ENCODE results near the gene TBC1D25. TPM values are rescaled to one million over a fixed set of nuclear protein-coding genes. Genes with fewer than 3 reads are reported as not detected.
"Not testable (repeated sequence)": the region's sequence is repeated elsewhere in the genome, so short reads cannot be mapped to it uniquely, and the experiment has no call there.

The TBC1D25 gene
- polyA plus RNA-seq, 6 donors from 2014 or later, result 14.5 to 24.4 (median 21.2) TPM

DNA sequence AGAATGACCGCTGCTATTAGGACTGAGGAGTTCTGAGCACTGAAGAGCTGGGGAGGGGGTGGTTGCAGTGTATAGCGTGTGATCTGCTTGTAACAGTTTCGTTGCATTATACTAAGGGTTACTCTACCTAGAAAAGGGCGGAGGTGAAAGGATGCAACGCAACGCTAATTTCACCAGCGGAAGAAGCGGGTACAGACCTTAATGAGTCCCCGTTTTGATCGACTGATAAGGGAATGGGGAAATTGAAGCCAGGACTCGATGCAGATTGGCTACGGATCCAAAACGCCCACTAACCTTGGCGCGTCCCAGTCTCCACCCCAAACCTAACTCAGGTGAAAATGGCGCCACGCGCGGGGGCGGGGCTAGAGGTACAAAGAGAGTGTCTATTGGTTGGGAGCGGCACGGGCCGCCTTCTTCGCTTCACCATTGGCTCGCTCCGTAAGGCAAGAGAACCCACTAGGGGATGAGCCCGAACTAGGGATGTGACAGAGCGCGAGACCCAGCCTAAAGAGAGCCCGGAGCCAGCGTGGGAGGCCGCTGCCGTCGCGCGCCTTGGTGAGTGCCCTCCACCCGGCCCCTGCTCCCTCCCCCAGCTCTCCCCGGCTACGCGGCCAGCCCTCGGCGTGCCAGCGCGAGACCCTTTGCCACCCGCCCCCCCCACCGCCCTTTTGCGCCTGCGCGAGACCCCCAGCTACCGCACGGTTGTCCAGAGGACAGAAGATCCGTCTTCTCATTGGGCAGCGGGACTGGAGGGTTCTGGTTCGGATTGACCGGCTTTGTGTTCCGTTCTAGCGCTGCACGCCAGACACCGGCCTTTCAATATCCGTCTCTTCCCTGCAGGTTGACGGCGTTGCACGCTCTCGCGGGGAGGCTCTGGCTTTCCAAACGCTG, 17.9 kb upstream of the TBC1D25 start, which contains the start of gene EBP:
EBP (plus strand) TSS at position 456 of the 891 bp plus-strand sequence. CDS start 1,964 bp downstream, outside the sequence.
- H3K4me3 Mint-ChIP-seq, result peak within 1 kb of the TSS; percentile 80 to 99 (median 92)
- ATAC-seq (ENCODE audit: low read depth in 2 of 2) (peak; percentile 94), DNase-seq (peak; percentile 93)
- H3K4me1 Mint-ChIP-seq, result peaks cover 10 to 30% (median 17%) of the 10 kb centered on the region in 3 donors
- peak within 1 kb of the TSS; percentile 20 to 99 (median 94) for H3K27ac Mint-ChIP-seq
- peaks cover 0 to 5% (median 0%) of the 10 kb centered on the region in 7 donors for H3K9me3 Mint-ChIP-seq
- no peaks in the 10 kb centered on the region for H3K27me3 Mint-ChIP-seq
- H3K36me3 Mint-ChIP-seq, result peaks cover 0 to 2% of the 10 kb centered on the region in 2 donors

DNA sequence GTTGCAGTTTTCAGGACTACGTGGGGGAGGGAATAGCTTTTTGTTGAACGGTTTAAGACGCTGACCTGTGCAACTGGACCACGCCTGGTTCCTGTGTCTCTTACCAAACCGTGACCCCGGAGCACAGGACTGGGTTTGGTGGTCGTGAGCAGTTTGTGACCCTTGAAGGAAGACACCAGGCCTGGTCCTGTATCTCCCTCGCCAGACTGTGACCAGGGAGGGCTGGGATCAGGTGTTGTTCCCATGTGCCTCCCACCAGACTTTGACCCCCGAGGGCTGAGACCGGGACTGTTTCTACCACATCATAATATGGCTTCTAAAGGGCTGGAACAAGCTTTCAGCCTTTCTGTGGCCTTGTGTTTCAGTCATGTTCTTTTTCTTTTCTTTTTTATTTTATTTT, 17.2 kb upstream of the TBC1D25 start:
- ATAC-seq (ENCODE audit: low read depth in 2 of 2) (no peak), DNase-seq (no peak)
- Mint-ChIP-seq H3K36me3 (peaks cover 0 to 5% of the 10 kb centered on the region in 2 donors), H3K4me3 (peak overlapping the region; percentile 80 to 99 (median 92)), H3K4me1 (peaks cover 12 to 30% (median 17%) of the 10 kb centered on the region in 3 donors), H3K27me3 (no peaks in the 10 kb centered on the region), H3K27ac (peak overlapping the region in 3 of 6 donors; percentile 20 to 92 (median 70)), H3K9me3 (peaks cover 0 to 5% (median 0%) of the 10 kb centered on the region in 7 donors)

DNA sequence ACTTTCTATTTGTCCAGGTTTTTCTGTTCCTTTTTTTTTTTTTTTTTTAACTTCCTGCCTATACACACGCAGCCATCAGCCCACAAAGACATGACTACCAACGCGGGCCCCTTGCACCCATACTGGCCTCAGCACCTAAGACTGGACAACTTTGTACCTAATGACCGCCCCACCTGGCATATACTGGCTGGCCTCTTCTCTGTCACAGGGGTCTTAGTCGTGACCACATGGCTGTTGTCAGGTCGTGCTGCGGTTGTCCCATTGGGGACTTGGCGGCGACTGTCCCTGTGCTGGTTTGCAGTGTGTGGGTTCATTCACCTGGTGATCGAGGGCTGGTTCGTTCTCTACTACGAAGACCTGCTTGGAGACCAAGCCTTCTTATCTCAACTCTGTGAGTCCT, 15.8 kb upstream of the TBC1D25 start:
- Mint-ChIP-seq H3K36me3 (peaks cover 0 to 10% of the 10 kb centered on the region in 2 donors), H3K9me3 (peaks cover 0 to 5% (median 0%) of the 10 kb centered on the region in 7 donors), H3K4me3 (peak overlapping the region; percentile 32 to 83 (median 60)), H3K27ac (peak overlapping the region in 1 of 6 donors; percentile 61), H3K4me1 (peaks cover 12 to 30% (median 17%) of the 10 kb centered on the region in 3 donors), H3K27me3 (no peaks in the 10 kb centered on the region)
- DNase-seq, result no peak
- ATAC-seq (ENCODE audit: low read depth in 2 of 2), result no peak

DNA sequence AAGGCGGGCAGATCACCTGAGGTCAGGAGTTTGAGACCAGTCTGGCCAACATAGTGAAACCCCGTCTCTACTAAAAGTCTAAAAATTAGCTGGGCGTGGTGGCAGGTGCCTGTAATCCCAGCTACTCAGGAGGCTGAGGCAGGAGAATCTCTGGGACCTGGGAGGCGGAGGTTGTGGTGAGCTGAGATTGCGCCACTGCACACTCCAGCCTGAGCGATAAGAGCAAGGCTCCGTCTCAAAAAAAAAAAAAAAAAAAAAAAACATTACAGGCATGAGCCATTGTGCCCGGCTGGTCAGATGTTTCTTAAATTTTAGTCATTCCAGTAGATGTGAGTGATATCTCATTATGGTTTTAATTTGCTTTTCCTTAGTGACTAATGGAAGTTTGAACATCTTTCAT, 13.7 kb upstream of the TBC1D25 start:
- H3K4me3 Mint-ChIP-seq; H3K27ac Mint-ChIP-seq; H3K27me3 Mint-ChIP-seq; H3K9me3 Mint-ChIP-seq; ATAC-seq (ENCODE audit: low read depth in 2 of 2); DNase-seq: not testable (repeated sequence)
- Mint-ChIP-seq H3K36me3 (peaks cover 0 to 10% of the 10 kb centered on the region in 2 donors), H3K4me1 (peaks cover 6 to 20% (median 11%) of the 10 kb centered on the region in 3 donors)

DNA sequence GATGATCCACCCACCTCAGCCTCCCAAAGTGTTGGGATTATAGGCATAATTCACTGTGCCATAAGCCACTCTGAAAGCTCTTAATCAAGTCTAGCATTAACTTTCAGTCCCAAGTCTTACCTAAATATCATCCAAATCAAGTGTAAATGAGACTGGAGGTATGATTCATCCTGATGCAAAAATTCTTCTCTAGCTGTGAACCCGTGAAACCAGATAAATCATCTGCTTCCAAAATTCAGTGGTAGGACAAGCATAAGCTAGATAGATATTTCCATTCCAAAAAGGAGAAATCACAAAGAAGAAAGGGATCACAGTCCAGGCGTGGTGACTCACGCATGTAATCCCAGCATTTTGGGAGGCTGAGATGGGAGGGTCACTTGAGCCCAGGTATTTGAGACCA, 8.8 kb upstream of the TBC1D25 start:
- H3K9me3 Mint-ChIP-seq, result peaks cover 0 to 3% (median 0%) of the 10 kb centered on the region in 7 donors
- DNase-seq (no peak), ATAC-seq (ENCODE audit: low read depth in 2 of 2) (no peak)

DNA sequence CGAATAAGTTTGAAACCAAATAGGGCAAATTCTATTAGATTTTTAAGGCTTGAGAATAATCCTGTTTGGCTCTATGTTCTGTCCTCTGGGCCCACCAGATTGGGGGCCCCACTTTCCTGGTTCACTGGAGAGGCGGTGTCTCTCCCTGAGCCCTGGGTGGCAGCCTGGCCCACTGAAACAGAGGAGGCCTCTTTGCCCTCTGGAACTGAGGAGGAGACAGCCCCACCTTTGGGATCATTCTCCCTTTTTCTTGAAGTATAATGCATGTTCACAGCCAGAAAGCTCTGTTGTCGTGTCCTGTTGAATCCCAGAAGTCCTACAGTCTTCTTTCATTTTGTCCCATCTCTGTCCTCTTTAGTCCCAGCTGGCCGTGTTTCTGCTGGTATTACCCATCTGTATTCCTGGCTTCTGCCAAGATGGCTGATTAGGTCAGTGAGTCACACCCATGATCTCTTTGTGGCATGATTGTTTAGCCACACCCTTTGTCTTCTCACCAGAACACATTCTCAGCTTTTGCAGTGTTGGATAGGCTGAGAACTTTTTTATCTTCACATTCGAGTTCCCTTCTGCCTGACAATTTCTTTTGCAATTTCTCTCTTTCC, 8.1 kb upstream of the TBC1D25 start:
- Mint-ChIP-seq H3K4me1 (peaks cover 0 to 3% (median 0%) of the 10 kb centered on the region in 3 donors), H3K27me3 (no peaks in the 10 kb centered on the region), H3K4me3 (no peak overlapping the region), H3K27ac (peak overlapping the region in 1 of 6 donors; percentile 6), H3K36me3 (peaks cover 0 to 10% of the 10 kb centered on the region in 2 donors), H3K9me3 (peaks cover 0 to 3% (median 0%) of the 10 kb centered on the region in 7 donors)
- DNase-seq (no peak), ATAC-seq (ENCODE audit: low read depth in 2 of 2) (no peak)

More for the DNA sequence above, 8.8 kb upstream of the TBC1D25 start:
- Mint-ChIP-seq H3K36me3 (peaks cover 0 to 10% of the 10 kb centered on the region in 2 donors), H3K27ac (no peak overlapping the region), H3K4me1 (peaks cover 0 to 4% (median 0%) of the 10 kb centered on the region in 3 donors), H3K27me3 (no peaks in the 10 kb centered on the region), H3K4me3 (no peak overlapping the region)

DNA sequence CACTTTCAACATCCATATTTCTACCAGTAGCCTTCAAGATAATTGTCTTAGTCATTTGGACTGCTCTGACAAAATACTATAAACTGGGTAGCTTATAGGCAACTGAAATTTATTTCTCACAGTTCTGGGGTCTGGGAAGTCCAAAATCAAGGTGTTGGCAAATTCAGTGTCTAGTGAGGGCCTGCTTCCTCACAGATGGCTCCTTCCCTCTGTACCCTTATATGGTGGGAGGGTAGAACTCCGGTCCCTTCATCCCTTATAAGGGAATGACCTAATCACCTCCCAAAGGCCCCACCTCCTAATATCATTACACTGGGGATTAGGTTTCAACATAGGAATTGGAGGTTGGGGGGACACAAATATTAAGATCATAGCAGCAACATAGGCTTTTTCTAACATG, 7.4 kb upstream of the TBC1D25 start:
- H3K27me3 Mint-ChIP-seq, result no peaks in the 10 kb centered on the region
- H3K36me3 Mint-ChIP-seq, result peaks cover 0 to 6% of the 10 kb centered on the region in 2 donors
- no peak overlapping the region for H3K27ac Mint-ChIP-seq
- ATAC-seq (ENCODE audit: low read depth in 2 of 2) (no peak), DNase-seq (no peak)
- peaks cover 0 to 3% (median 0%) of the 10 kb centered on the region in 7 donors for H3K9me3 Mint-ChIP-seq
- no peaks in the 10 kb centered on the region for H3K4me1 Mint-ChIP-seq
- H3K4me3 Mint-ChIP-seq, result no peak overlapping the region

DNA sequence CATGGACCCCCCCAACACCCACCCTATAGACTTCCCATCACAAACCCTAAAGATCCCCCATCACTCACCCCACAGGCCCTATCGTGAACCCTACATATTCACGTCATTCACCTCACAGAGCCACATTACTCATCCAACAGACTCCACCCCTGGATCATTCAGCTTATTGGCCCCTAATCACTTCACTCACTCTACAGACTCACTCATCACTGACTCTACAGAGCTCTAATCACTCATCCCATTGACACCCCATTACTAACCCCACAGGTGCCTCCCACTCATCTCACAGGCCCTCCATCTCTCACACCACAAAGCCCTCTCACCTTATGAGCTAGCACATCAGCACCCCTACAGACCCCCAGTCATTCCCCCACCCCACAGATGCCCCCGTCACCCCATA, 6.3 kb upstream of the TBC1D25 start:
- Mint-ChIP-seq H3K4me3 (no peak overlapping the region), H3K9me3 (peaks cover 0 to 3% (median 0%) of the 10 kb centered on the region in 7 donors), H3K4me1 (no peaks in the 10 kb centered on the region), H3K36me3 (peaks cover 0 to 5% of the 10 kb centered on the region in 2 donors), H3K27ac (peak overlapping the region in 2 of 6 donors; percentile 47 to 76), H3K27me3 (no peaks in the 10 kb centered on the region)
- DNase-seq, result no peak
- no peak for ATAC-seq (ENCODE audit: low read depth in 2 of 2)

DNA sequence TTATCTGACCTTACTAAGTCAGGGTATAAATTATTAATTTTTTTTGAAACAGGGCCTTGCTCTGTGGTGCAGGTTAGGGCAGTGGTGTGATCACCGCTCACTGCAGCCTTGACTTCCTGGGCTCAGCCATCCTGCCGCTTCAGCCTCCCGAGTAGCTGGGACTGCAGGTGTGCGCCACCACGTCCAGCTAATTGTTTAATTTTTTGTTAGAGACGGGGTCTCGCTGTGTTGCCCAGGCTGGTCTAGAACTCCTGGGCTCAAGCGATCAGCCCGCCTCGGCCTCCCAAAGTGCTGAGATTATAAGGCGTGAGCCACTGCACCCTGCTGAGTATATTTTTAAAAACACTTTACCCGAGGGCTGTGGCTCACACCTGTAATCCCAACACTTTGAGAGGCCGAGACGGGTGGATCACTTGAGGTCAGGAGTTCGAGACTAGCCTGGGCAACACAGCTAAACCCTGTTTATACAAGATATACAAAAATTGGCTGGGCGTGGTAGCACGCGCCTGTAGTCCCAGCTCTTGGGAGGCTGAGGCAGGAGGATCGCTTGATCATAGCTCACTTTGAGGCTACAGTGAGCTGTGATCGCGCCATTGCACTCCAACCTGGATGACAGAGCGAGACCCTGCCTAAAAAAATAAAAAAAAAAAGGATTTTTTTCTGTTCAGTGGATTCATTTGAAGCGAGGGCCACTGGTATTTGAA, 721 bp upstream of the TBC1D25 start:
- Mint-ChIP-seq H3K36me3 (no peaks in the 10 kb centered on the region), H3K27me3 (no peaks in the 10 kb centered on the region), H3K9me3 (peaks cover 0 to 5% (median 0%) of the 10 kb centered on the region in 7 donors), H3K4me3 (peak overlapping the region; percentile 80 to 97 (median 91)), H3K27ac (peak overlapping the region; percentile 89 to 99 (median 97)), H3K4me1 (peaks cover 9 to 16% (median 14%) of the 10 kb centered on the region in 3 donors)
- DNase-seq, result no peak
- ATAC-seq (ENCODE audit: low read depth in 2 of 2), result no peak

DNA sequence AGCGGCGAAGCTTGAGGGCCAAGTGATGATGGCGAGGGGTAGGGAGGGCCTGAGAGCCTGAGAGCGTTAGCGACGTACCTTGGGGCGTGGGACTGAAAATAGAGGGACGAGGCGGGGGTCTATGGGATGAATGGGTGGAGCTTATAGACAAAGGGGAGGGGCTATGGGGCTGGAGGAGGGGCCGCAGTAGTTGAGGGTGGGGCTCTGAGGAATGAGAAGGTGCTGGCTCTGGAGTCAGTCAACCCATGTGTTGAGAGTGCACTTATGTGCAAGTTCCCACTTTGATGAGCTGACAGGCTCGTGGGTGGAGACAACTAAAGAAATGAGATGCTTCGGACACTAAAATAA, 488 bp downstream of the TBC1D25 start:
- H3K9me3 Mint-ChIP-seq, result peaks cover 0 to 5% (median 0%) of the 10 kb centered on the region in 7 donors
- DNase-seq (peak; percentile 63), ATAC-seq (ENCODE audit: low read depth in 2 of 2) (peak; percentile 51 to 55)
- no peaks in the 10 kb centered on the region for H3K27me3 Mint-ChIP-seq
- H3K4me3 Mint-ChIP-seq, result peak overlapping the region; percentile 80 to 97 (median 91)
- no peaks in the 10 kb centered on the region for H3K36me3 Mint-ChIP-seq
- peak overlapping the region; percentile 89 to 99 (median 97) for H3K27ac Mint-ChIP-seq
- H3K4me1 Mint-ChIP-seq, result peaks cover 9 to 16% (median 14%) of the 10 kb centered on the region in 3 donors

DNA sequence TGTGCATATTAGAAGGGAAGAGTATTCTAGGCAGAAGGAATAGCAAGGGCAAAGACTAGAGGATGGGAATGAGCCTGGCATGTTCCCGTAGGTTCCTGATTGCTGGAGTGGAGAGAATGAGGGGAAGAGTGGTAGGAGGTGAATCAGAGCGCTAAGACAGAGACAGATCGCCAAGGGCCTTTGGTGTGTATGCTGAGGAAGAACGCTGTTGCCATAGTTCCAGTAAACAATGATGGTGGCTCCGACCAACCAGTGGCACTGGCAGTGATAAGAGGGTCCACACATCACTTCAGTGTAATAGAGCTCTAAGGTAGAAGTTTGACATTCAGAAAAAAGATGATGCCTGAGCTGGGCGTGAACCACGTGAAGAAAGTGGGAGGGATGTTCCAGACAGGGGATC, 966 bp downstream of the TBC1D25 start:
- peaks cover 0 to 5% (median 0%) of the 10 kb centered on the region in 7 donors for H3K9me3 Mint-ChIP-seq
- peak overlapping the region in 5 of 6 donors; percentile 89 to 99 (median 97) for H3K27ac Mint-ChIP-seq
- H3K4me1 Mint-ChIP-seq, result peaks cover 9 to 16% (median 14%) of the 10 kb centered on the region in 3 donors
- no peaks in the 10 kb centered on the region for H3K27me3 Mint-ChIP-seq
- no peaks in the 10 kb centered on the region for H3K36me3 Mint-ChIP-seq
- ATAC-seq (ENCODE audit: low read depth in 2 of 2) (no peak), DNase-seq (peak; percentile 1)
- peak overlapping the region; percentile 80 to 97 (median 91) for H3K4me3 Mint-ChIP-seq

DNA sequence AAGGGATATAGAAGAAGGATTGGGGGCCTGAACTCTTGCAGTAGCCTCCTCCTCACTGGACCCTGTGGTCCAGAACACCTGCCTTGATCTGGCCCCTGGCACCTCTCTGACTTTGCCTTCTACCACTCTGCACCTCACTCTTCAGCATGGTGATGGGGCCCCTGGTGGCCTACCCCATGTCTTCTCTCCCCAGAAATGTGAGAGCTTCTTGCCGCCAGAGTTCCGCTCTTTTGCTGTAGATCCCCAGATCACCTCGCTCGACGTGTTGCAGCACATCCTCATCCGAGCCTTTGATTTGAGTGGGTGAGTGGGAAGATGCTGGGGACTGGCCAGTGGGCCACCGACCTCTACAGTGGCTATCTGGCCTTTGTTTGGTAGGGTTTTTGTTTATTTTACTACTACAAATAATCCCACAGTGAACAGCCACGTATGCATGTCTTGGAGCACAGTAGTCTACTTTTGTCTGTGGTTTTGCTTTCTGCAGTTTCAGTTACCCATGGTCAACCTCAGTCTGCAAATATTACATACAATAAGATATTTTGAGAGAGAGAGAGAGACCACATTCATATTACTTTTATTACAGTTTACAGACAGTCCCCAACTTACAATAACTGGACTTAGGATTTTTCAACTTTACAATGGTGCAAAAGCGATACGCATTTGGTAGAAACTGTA, 1.8 kb downstream of the TBC1D25 start:
- no peak for DNase-seq
- peaks cover 0 to 5% (median 0%) of the 10 kb centered on the region in 7 donors for H3K9me3 Mint-ChIP-seq

More for the DNA sequence above, 1.8 kb downstream of the TBC1D25 start:
- no peak for ATAC-seq (ENCODE audit: low read depth in 2 of 2)
- H3K4me1 Mint-ChIP-seq, result peaks cover 9 to 16% (median 14%) of the 10 kb centered on the region in 3 donors
- no peaks in the 10 kb centered on the region for H3K27me3 Mint-ChIP-seq
- H3K4me3 Mint-ChIP-seq, result peak overlapping the region in 6 of 8 donors; percentile 8 to 93 (median 66)
- H3K36me3 Mint-ChIP-seq, result no peaks in the 10 kb centered on the region
- peak overlapping the region in 3 of 6 donors; percentile 18 to 99 (median 89) for H3K27ac Mint-ChIP-seq

Measured in naive B cell (primary cell).